Activated CD4-positive, alpha-beta T cell treated with anti-CD3 and anti-CD28 coated beads, Interleukin-2, Interleukin-4, amounts not matched to agents 100 ng/mL and 50 ng/mL, durations not matched to agents 16 hours and 8 hours (primary cell): ENCODE results near the gene PPP1R16B.

ENCODE experiments used
- DNase-seq: peaks from one replicate; pipeline ENCODE4 v3.0.0-alpha.2; 2020; ENCODE audit warnings: low spot score

The PPP1R16B gene

GRCh38 chr20:38965264-38965663 lies 159.8 kb downstream of the PPP1R16B start:
- DNase-seq: no peak

- DNase-seq: no peak
These were observed 162.6 kb downstream of the PPP1R16B start for GRCh38 chr20:38968090-38968489.

- no peak for DNase-seq
These were observed 164.2 kb downstream of the PPP1R16B start for GRCh38 chr20:38969708-38970107.

GRCh38 chr20:38970302-38970701 lies 164.8 kb downstream of the PPP1R16B start:
- DNase-seq: no peak
